ENCODE data around the gene ZFAND6. TPM values are rescaled to one million over a fixed set of nuclear protein-coding genes. Genes with fewer than 3 reads are reported as not detected.
"Not testable (repeated sequence)": the region's sequence is repeated elsewhere in the genome, so short reads cannot be mapped to it uniquely, and the experiment has no call there.

The ZFAND6 gene
- total and polyA plus RNA-seq, 4 donors, result 47.6 to 102 (median 82.4) TPM

DNA sequence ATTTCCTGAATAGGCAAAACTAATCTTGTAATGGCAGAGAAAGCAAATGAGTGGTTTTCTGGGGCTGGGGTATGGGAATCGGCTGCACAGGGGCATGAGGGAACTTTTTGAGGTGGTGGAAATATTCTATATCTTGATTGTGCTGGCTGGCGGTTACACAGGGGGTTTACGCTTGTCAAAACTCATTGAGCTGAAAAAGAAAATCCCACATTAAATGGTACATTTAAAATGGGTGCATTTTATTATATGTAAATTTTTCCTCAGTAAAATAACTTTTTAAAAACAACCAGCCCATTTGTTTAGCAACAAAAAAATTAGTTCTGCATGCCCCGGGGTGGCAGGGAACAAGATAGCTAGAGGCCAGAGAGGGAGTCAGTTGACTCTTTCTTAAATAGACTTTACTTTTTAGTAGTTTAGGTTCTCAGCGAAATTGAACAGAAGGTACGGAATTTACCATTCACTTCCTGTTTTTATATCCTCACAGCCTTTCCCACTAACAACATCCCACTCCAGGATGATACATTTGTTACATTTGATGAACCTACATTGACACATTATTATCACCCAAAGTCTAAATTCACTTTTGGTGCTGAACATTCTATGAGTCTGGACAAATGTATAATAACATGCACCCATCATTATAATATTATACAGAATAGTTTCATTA is 47.3 kb upstream of the ZFAND6 start:
- Histone ChIP-seq H3K9me3 (ENCODE audit: control insufficient read depth in 4 of 4, low read length in 3 of 4) (no peaks in the 10 kb centered on the region), H3K4me1 (ENCODE audit: control insufficient read depth in 4 of 4, insufficient read depth in 4 of 4, low read length in 3 of 4) (no peaks in the 10 kb centered on the region), H3K27me3 (ENCODE audit: control insufficient read depth in 4 of 4, insufficient read depth in 4 of 4, low read length in 3 of 4) (no peaks in the 10 kb centered on the region), H3K27ac (ENCODE audit: low read depth in 1 of 2, low read length in 2 of 2) (no peak overlapping the region), H3K9ac (ENCODE audit: low read depth in 1 of 2, low read length in 2 of 2) (no peak overlapping the region), H3K4me3 (ENCODE audit: low read depth in 1 of 3, low read length in 3 of 3) (no peak overlapping the region), H3K36me3 (ENCODE audit: control insufficient read depth in 4 of 4, insufficient read depth in 3 of 4, low read depth in 1 of 4, low read length in 3 of 4) (no peaks in the 10 kb centered on the region)
- DNase-seq (ENCODE audit: low spot score), result no peak
- TF ChIP-seq TAF1 (conservative IDR thresholded peaks at IDR 0.05) (no peak), FOXA1 (IDR thresholded peaks at IDR 0.05) (no peak), FOXA2 (IDR thresholded peaks at IDR 0.05) (no peak), RXRA (IDR thresholded peaks at IDR 0.05) (no peak), GABPA (IDR thresholded peaks at IDR 0.05 in 1 of 2, conservative IDR thresholded peaks at IDR 0.05 in 1 of 2) (no peak), HNF4G (IDR thresholded peaks at IDR 0.05) (no peak), SP1 (IDR thresholded peaks at IDR 0.05) (no peak)
- TF ChIP-seq, protein P1, sequence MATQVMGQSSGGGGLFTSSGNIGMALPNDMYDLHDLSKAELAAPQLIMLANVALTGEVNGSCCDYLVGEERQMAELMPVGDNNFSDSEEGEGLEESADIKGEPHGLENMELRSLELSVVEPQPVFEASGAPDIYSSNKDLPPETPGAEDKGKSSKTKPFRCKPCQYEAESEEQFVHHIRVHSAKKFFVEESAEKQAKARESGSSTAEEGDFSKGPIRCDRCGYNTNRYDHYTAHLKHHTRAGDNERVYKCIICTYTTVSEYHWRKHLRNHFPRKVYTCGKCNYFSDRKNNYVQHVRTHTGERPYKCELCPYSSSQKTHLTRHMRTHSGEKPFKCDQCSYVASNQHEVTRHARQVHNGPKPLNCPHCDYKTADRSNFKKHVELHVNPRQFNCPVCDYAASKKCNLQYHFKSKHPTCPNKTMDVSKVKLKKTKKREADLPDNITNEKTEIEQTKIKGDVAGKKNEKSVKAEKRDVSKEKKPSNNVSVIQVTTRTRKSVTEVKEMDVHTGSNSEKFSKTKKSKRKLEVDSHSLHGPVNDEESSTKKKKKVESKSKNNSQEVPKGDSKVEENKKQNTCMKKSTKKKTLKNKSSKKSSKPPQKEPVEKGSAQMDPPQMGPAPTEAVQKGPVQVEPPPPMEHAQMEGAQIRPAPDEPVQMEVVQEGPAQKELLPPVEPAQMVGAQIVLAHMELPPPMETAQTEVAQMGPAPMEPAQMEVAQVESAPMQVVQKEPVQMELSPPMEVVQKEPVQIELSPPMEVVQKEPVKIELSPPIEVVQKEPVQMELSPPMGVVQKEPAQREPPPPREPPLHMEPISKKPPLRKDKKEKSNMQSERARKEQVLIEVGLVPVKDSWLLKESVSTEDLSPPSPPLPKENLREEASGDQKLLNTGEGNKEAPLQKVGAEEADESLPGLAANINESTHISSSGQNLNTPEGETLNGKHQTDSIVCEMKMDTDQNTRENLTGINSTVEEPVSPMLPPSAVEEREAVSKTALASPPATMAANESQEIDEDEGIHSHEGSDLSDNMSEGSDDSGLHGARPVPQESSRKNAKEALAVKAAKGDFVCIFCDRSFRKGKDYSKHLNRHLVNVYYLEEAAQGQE (IDR thresholded peaks at IDR 0.05), result no peak
- 78% methylated on average over 6 of the region's 6 CpGs for WGBS

DNA sequence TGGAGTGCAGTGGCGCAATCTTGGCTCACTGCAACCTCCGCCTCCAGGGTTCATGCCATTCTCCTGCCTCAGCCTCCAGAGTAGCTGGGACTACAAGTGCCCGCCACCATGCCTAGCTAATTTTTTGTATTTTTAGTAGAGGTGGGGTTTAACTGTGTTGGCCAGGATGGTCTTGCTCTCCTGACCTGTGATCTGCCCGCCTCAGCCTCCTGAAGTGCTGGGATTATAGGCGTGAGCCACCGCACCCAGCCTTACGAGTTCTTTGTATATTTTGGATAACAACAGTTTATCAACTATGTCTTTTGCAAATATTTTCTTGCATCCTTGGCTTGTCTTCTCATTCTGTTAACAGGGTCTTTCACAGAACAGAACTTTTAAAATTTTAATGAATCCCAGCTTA is 45.3 kb upstream of the ZFAND6 start:
- WGBS, result 97% methylated on average over 7 of the region's 7 CpGs
- not testable (repeated sequence) for H3K27ac ChIP-seq (ENCODE audit: low read depth in 1 of 2, low read length in 2 of 2); H3K27me3 ChIP-seq (ENCODE audit: control insufficient read depth in 4 of 4, insufficient read depth in 4 of 4, low read length in 3 of 4); H3K4me3 ChIP-seq (ENCODE audit: low read depth in 1 of 3, low read length in 3 of 3); H3K4me1 ChIP-seq (ENCODE audit: control insufficient read depth in 4 of 4, insufficient read depth in 4 of 4, low read length in 3 of 4); H3K9ac ChIP-seq (ENCODE audit: low read depth in 1 of 2, low read length in 2 of 2); H3K36me3 ChIP-seq (ENCODE audit: control insufficient read depth in 4 of 4, insufficient read depth in 3 of 4, low read depth in 1 of 4, low read length in 3 of 4); DNase-seq (ENCODE audit: low spot score); H3K9me3 ChIP-seq (ENCODE audit: control insufficient read depth in 4 of 4, low read length in 3 of 4)

DNA sequence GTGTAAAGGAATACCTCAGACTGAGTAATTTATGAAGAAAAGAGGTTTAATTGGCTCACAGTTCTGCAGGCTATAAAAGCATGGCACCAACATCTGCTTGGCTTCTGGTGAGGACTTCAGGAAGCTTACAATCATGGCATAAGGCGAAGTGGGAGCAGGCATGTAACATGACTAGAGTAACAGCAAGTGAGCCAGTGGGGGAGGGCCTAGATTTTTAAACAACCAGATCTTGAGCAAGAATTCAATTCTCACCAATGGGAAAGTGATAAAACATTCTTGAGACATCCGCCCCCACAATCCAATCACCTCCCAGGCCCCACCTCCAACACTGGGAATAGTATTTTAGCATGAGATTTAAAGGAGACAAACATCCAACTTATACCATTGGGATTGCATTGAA is 44.3 kb upstream of the ZFAND6 start:
- H3K36me3 ChIP-seq (ENCODE audit: control insufficient read depth in 4 of 4, insufficient read depth in 3 of 4, low read depth in 1 of 4, low read length in 3 of 4), result no peaks in the 10 kb centered on the region
- no peak overlapping the region for H3K9ac ChIP-seq (ENCODE audit: low read depth in 1 of 2, low read length in 2 of 2)
- 95% methylated on average over 2 of the region's 2 CpGs for WGBS
- H3K9me3 ChIP-seq (ENCODE audit: control insufficient read depth in 4 of 4, low read length in 3 of 4), result no peaks in the 10 kb centered on the region
- H3K27ac ChIP-seq (ENCODE audit: low read depth in 1 of 2, low read length in 2 of 2), result no peak overlapping the region
- no peak overlapping the region for H3K4me3 ChIP-seq (ENCODE audit: low read depth in 1 of 3, low read length in 3 of 3)
- H3K27me3 ChIP-seq (ENCODE audit: control insufficient read depth in 4 of 4, insufficient read depth in 4 of 4, low read length in 3 of 4), result no peaks in the 10 kb centered on the region
- H3K4me1 ChIP-seq (ENCODE audit: control insufficient read depth in 4 of 4, insufficient read depth in 4 of 4, low read length in 3 of 4), result no peaks in the 10 kb centered on the region
- DNase-seq (ENCODE audit: low spot score), result no peak
- TF ChIP-seq, protein P2, sequence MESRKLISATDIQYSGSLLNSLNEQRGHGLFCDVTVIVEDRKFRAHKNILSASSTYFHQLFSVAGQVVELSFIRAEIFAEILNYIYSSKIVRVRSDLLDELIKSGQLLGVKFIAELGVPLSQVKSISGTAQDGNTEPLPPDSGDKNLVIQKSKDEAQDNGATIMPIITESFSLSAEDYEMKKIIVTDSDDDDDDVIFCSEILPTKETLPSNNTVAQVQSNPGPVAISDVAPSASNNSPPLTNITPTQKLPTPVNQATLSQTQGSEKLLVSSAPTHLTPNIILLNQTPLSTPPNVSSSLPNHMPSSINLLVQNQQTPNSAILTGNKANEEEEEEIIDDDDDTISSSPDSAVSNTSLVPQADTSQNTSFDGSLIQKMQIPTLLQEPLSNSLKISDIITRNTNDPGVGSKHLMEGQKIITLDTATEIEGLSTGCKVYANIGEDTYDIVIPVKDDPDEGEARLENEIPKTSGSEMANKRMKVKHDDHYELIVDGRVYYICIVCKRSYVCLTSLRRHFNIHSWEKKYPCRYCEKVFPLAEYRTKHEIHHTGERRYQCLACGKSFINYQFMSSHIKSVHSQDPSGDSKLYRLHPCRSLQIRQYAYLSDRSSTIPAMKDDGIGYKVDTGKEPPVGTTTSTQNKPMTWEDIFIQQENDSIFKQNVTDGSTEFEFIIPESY (IDR thresholded peaks at IDR 0.05), result no peak
- TF ChIP-seq, protein P3, sequence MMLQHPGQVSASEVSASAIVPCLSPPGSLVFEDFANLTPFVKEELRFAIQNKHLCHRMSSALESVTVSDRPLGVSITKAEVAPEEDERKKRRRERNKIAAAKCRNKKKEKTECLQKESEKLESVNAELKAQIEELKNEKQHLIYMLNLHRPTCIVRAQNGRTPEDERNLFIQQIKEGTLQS (IDR thresholded peaks at IDR 0.05), result no peak
- TF ChIP-seq, protein P1 (IDR thresholded peaks at IDR 0.05), result no peak
- TF ChIP-seq RAD21 (IDR thresholded peaks at IDR 0.05) (no peak), NR2F2 (IDR thresholded peaks at IDR 0.05) (no peak), EGR1 (IDR thresholded peaks at IDR 0.05; ENCODE audit: low read depth in 2 of 2) (no peak), YY1 (IDR thresholded peaks at IDR 0.05) (no peak), HNF4A (conservative IDR thresholded peaks at IDR 0.05) (no peak), FOXA2 (IDR thresholded peaks at IDR 0.05) (no peak), TAF1 (conservative IDR thresholded peaks at IDR 0.05) (no peak), RXRA (IDR thresholded peaks at IDR 0.05) (no peak), SP1 (IDR thresholded peaks at IDR 0.05) (no peak), FOXA1 (IDR thresholded peaks at IDR 0.05) (no peak), HNF4G (IDR thresholded peaks at IDR 0.05) (no peak), GABPA (IDR thresholded peaks at IDR 0.05 in 1 of 2, conservative IDR thresholded peaks at IDR 0.05 in 1 of 2) (no peak)
- TF ChIP-seq, protein P4, sequence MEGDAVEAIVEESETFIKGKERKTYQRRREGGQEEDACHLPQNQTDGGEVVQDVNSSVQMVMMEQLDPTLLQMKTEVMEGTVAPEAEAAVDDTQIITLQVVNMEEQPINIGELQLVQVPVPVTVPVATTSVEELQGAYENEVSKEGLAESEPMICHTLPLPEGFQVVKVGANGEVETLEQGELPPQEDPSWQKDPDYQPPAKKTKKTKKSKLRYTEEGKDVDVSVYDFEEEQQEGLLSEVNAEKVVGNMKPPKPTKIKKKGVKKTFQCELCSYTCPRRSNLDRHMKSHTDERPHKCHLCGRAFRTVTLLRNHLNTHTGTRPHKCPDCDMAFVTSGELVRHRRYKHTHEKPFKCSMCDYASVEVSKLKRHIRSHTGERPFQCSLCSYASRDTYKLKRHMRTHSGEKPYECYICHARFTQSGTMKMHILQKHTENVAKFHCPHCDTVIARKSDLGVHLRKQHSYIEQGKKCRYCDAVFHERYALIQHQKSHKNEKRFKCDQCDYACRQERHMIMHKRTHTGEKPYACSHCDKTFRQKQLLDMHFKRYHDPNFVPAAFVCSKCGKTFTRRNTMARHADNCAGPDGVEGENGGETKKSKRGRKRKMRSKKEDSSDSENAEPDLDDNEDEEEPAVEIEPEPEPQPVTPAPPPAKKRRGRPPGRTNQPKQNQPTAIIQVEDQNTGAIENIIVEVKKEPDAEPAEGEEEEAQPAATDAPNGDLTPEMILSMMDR (IDR thresholded peaks at IDR 0.05; ENCODE audit: low read depth, low read length, missing input control), result no peak

All from liver (tissue), 9 donors.